ENCODE measurements around the gene NENF.

DNA sequence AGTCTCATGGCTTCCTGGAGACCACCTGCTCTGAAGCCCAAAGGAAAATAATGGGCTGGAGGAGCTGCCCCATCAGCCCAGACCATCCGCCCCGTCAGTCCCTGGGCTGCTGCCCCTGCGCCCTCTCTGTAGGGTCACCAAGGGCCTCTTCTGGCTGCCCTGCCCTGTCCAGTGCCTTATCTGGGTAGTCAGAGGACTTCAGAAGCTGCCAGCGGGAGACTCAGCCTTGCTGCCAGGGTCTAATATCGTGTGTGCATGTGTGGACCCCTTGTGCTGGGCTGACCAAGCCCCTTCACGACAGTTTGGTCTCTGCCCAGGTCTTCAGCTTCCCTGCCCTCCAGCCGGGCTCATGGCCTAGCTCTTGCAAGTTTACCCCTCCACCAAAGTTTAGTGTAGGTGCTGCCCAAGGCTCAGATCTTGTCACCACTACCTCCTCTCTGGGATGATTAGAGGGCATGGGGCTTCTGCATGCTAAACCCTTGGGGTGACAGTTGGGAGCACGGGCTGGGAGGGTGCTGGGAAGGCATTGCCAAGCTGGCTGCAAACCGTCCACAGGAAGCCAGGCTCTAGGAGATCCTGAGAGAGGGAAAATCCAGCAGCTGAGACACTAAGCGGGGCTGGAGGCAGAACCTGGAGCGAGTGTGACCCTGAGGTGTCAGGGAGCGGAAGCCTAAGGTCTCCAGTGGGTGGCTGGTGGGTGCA, 20.6 kb downstream of the NENF start:
- TF ChIP-seq, protein P1, sequence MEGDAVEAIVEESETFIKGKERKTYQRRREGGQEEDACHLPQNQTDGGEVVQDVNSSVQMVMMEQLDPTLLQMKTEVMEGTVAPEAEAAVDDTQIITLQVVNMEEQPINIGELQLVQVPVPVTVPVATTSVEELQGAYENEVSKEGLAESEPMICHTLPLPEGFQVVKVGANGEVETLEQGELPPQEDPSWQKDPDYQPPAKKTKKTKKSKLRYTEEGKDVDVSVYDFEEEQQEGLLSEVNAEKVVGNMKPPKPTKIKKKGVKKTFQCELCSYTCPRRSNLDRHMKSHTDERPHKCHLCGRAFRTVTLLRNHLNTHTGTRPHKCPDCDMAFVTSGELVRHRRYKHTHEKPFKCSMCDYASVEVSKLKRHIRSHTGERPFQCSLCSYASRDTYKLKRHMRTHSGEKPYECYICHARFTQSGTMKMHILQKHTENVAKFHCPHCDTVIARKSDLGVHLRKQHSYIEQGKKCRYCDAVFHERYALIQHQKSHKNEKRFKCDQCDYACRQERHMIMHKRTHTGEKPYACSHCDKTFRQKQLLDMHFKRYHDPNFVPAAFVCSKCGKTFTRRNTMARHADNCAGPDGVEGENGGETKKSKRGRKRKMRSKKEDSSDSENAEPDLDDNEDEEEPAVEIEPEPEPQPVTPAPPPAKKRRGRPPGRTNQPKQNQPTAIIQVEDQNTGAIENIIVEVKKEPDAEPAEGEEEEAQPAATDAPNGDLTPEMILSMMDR (conservative IDR thresholded peaks at IDR 0.05 in 1 of 2, IDR thresholded peaks at IDR 0.05 in 1 of 2; ENCODE audit: extremely low read depth in 1 of 2, insufficient read depth in 1 of 2, low read depth in 1 of 2, low read length in 2 of 2) = no peak
- no peak for TF ChIP-seq EZH2 (IDR thresholded peaks at IDR 0.05; ENCODE audit: borderline replicate concordance, low read length)
